K562 (cell line): ENCODE data around the gene ANXA1. TPM values are rescaled to one million over a fixed set of nuclear protein-coding genes. Genes with fewer than 3 reads are reported as not detected.

Experiments used
- ATAC-seq: fragments of 200-7000 bp; cut with Tn5 transposase; 3 replicates; pipeline ENCODE4 v1.9.1; 2020; ENCODE audit warnings: moderate library complexity
- Bru-seq: library from RNA; stranded (reverse); fragments of 400-500 nt; gene quantifications from one replicate; lab custom pipeline; 2021; lab: Mats Ljungman, UMichigan
- BruChase-seq, 2 experiments: library from RNA; stranded (reverse); fragments of 400-500 nt; gene quantifications; one replicate each; lab custom pipeline; 2021; lab: Mats Ljungman, UMichigan
- BruUV-seq: library from RNA; stranded (reverse); fragments of 400-500 nt; replicated peaks from 2 replicates; lab custom pipeline; 2021; lab: Mats Ljungman, UMichigan
- CTCF ChIA-PET: fragments of 300-600 bp; formaldehyde crosslinking; extraction: SDS; loops from one replicate; lab custom pipeline; 2021; ENCODE audit warnings: low intra/inter-chr PET ratio; lab: Yijun Ruan, JAX
- POLR2A ChIA-PET: fragments of 300-600, 350-650 bp; sonication (Branson Sonifier 250); formaldehyde crosslinking; extraction: SDS; loops from one replicate; lab custom pipeline; 2021; ENCODE audit warnings: antibody characterized with exemption, inconsistent platforms; lab: Yijun Ruan, JAX
- DNase-seq, 4 experiments: peaks; one replicate each; pipeline versions ENCODE4 v3.0.0 to v3.0.0-alpha.2; 2011 to 2018; ENCODE audit warnings: low spot score in 3 of 4, mixed read lengths in 3 of 4; ENCODE audit errors: extremely low read depth in 1 of 4
- FAIRE-seq: peaks from 2 replicates; lab custom pipeline; 2011; peaks lifted over from hg19 to GRCh38; lab: Jason Lieb, UNC
- H2AFZ ChIP-seq: 2 replicates; pipeline ENCODE4 v1.6.0; 2011; ENCODE audit warnings: low read depth, low read length, control low read depth, inconsistent platforms
- H3K27ac ChIP-seq: fragments of 200-600 bp; 3 replicates; pipeline ENCODE4 v1.8.0; 2011; ENCODE audit warnings: low read depth, mild to moderate bottlenecking, control low read depth, inconsistent platforms, low read length, moderate library complexity, mixed read lengths; ENCODE audit errors: extremely low read depth
- H3K27me3 ChIP-seq, 2 experiments: fragments of 300-600 bp in 1 of 2; 2 replicates in 1 of 2; 3 replicates in 1 of 2; pipeline versions ENCODE4 v1.6.0 to v1.8.0; 2011; ENCODE audit warnings: inconsistent platforms in 2 of 2, low read length in 2 of 2, mild to moderate bottlenecking in 1 of 2, mixed read lengths in 1 of 2, moderate library complexity in 1 of 2; ENCODE audit not compliant: control insufficient read depth in 2 of 2, insufficient read depth in 2 of 2
- H3K36me3 ChIP-seq: fragments of 300-600 bp; 3 replicates; pipeline ENCODE4 v1.8.0; 2011; ENCODE audit warnings: mild to moderate bottlenecking, low read length, inconsistent platforms; ENCODE audit not compliant: control insufficient read depth, insufficient read depth
- H3K4me1 ChIP-seq, 2 experiments: fragments of 200-600 bp in 1 of 2; replicated peaks in 1 of 2; 2 replicates in 1 of 2; 3 replicates in 1 of 2; pipeline versions ENCODE4 v1.5.1 to v1.8.0; 2011; ENCODE audit warnings: inconsistent platforms in 2 of 2, low read length in 2 of 2, mild to moderate bottlenecking in 1 of 2, mixed read lengths in 1 of 2, moderate library complexity in 1 of 2; ENCODE audit not compliant: control insufficient read depth in 2 of 2, insufficient read depth in 2 of 2
- H3K4me2 ChIP-seq: 2 replicates; pipeline ENCODE4 v1.6.1; 2011; ENCODE audit warnings: low read length, control low read depth, inconsistent platforms, mixed read lengths; ENCODE audit not compliant: insufficient read depth
- H3K4me3 ChIP-seq: fragments of 200-600 bp; sonication (generic), shearing (Covaris generic); 2 replicates; pipeline ENCODE4 v1.5.1; 2016; ENCODE audit warnings: control low read depth, inconsistent platforms
- H3K79me2 ChIP-seq: fragments of 200-600 bp; 3 replicates; pipeline ENCODE4 v1.8.0; 2011; ENCODE audit warnings: low read length, inconsistent platforms; ENCODE audit not compliant: control insufficient read depth, insufficient read depth
- H3K9ac ChIP-seq, 2 experiments: 2 replicates each; pipeline versions ENCODE4 v1.6.0 to v1.6.1; 2011; ENCODE audit warnings: low read depth in 2 of 2, low read length in 2 of 2, control low read depth in 1 of 2, inconsistent platforms in 1 of 2, mild to moderate bottlenecking in 1 of 2, mixed read lengths in 1 of 2; ENCODE audit not compliant: insufficient read depth in 1 of 2
- H3K9me1 ChIP-seq: one replicate; pipeline ENCODE4 v1.6.0; 2011; ENCODE audit warnings: inconsistent platforms, mild to moderate bottlenecking, low read length, moderate library complexity; ENCODE audit not compliant: control insufficient read depth, insufficient read depth
- H3K9me3 ChIP-seq: replicated peaks from 2 replicates; pipeline ENCODE4 v1.5.1; 2011; ENCODE audit warnings: low read depth, low read length, inconsistent platforms; ENCODE audit not compliant: control insufficient read depth, insufficient read depth
- H4K20me1 ChIP-seq: replicated peaks from 2 replicates; pipeline ENCODE4 v1.6.1; 2011; ENCODE audit warnings: low read length, inconsistent platforms, mixed read lengths; ENCODE audit not compliant: control insufficient read depth, insufficient read depth
- ARID2 ChIP-seq: fragments of 450-650 bp; IDR thresholded peaks from 2 replicates; pipeline ENCODE4 v1.6.1; 2017; ENCODE audit warnings: antibody characterized with exemption, mild to moderate bottlenecking
- BRCA1 ChIP-seq, 2 experiments: fragments of 450-650 bp in 1 of 2; sonication (generic) in 1 of 2; formaldehyde crosslinking in 1 of 2; IDR thresholded peaks; 2 replicates each; pipeline versions ENCODE4 v1.5.0 to v1.6.1; 2017 to 2020; ENCODE audit warnings: mild to moderate bottlenecking in 1 of 2, missing genetic modification reagents in 1 of 2
- FOSL1 ChIP-seq: fragments of 200-800 bp; sonication (Bioruptor generic); conservative IDR thresholded peaks from 2 replicates; pipeline ENCODE4 v1.6.1; 2016; ENCODE audit warnings: missing genetic modification characterization, missing compliant biosample characterization
- HDAC6 ChIP-seq: IDR thresholded peaks from 2 replicates; pipeline ENCODE4 v1.6.1; 2012; ENCODE audit warnings: low read depth, mild to moderate bottlenecking, control low read depth, inconsistent platforms, low read length, moderate library complexity
- ZNF384 ChIP-seq: IDR thresholded peaks from 2 replicates; pipeline ENCODE4 v1.6.1; 2012; ENCODE audit warnings: low read depth, low read length, improper control_type of control experiment
- WGBS: fragments of 100-300 bp; shearing (Covaris generic); methylation state at CpG from one replicate; pipeline ENCODE4 v1.1.6; 2016; ENCODE audit warnings: low coverage, mixed read lengths; ENCODE audit not compliant: insufficient coverage; ENCODE audit errors: missing lambda C conversion rate; 5-methylcytosine and 5-hydroxymethylcytosine counted together
- in situ Hi-C: fragments of 300-500 bp; cut with MboI; formaldehyde crosslinking; loops from 4 replicates; pipeline ENCODE4 v1.15.0; 2018; ENCODE audit warnings: inconsistent platforms, mixed read lengths
- intact Hi-C: fragments of 100-400 bp; cut with micrococcal nuclease; formaldehyde crosslinking; loops from 2 replicates; pipeline ENCODE4 v1.14.2; 2022
- long read RNA-seq, 3 experiments: library from polyadenylated mRNA in 2 of 3; library from RNA in 1 of 3; unstranded in 2 of 3; stranded (forward) in 1 of 3; transcript quantifications; one replicate each; pipeline ENCODE4 v2.0.0, GENCODE V29; 2019 to 2022
- polyA minus RNA-seq, 3 experiments: library from RNA; depleted of rRNA, polyadenylated mRNA; stranded (reverse); fragments of >200 nt; gene quantifications; 2 replicates each; pipeline ENCODE4 v1.2.3, GENCODE V29; 2011
- polyA plus RNA-seq, 8 experiments: library from polyadenylated mRNA; depleted of rRNA in 4 of 8; stranded (reverse) in 5 of 8; unstranded in 3 of 8; fragments of >200 nt; fragmentation: Nextera tagmentation in 2 of 8; fragmentation: Illumina TruSeq in 1 of 8; extraction: Ambion mirVana in 2 of 8; extraction: Trizol in 1 of 8; gene quantifications; 2 replicates each; pipeline versions ENCODE4 v1.2.1 to v1.2.3, GENCODE V29; 2011 to 2014; ENCODE audit warnings: inconsistent platforms in 1 of 8, missing spikeins in 1 of 8
- total RNA-seq, 7 experiments: library from RNA; depleted of rRNA in 6 of 7; stranded (reverse); fragments of >200 nt in 6 of 7; fragmentation: Illumina TruSeq in 2 of 7; extraction: Trizol in 2 of 7; gene quantifications; 2 replicates each; pipeline versions ENCODE4 v1.2.1 to v1.2.3, GENCODE V29; 2011 to 2021; ENCODE audit warnings: low replicate concordance in 1 of 7
- TF ChIP-seq, protein P1 (sequence below): fragments of 250-450 bp; sonication (Bioruptor Pico); IDR thresholded peaks from 2 replicates; pipeline ENCODE4 v1.5.0; 2020; ENCODE audit warnings: mild to moderate bottlenecking, borderline replicate concordance

ANXA1 gene
- total RNA-seq (2011; cell fraction: chromatin; rRNA removed; ENCODE audit: low replicate concordance) = 84.5 and 286 TPM in 2 replicates
- 63.2 and 89.4 TPM in 2 replicates for total RNA-seq (2011; cell fraction: nucleolus; rRNA removed)
- total RNA-seq (2011; cell fraction: nucleoplasm; rRNA removed) = 161 and 202 TPM in 2 replicates
- 395 and 406 TPM in 2 replicates for total RNA-seq (2014; rRNA removed)
- 699 and 816 TPM in 2 replicates for total RNA-seq (2014; rRNA removed; fragmentation: Illumina TruSeq; extraction: Trizol)
- 445 and 472 TPM in 2 replicates for total RNA-seq (2015; rRNA removed; fragmentation: Illumina TruSeq; extraction: Trizol)
- 407 and 423 TPM in 2 replicates for total RNA-seq (2021)
- 560 and 820 TPM in 2 replicates for polyA plus RNA-seq (2011; rRNA removed)
- 136 and 244 TPM in 2 replicates for polyA plus RNA-seq (2011; cell fraction: cytosol; rRNA removed)
- polyA plus RNA-seq (2011; cell fraction: nucleus; rRNA removed) = 168 and 258 TPM in 2 replicates
- polyA plus RNA-seq (2012) = 427 and 491 TPM in 2 replicates
- polyA plus RNA-seq (2014; fragmentation: Illumina TruSeq; extraction: Trizol) = 603 and 620 TPM in 2 replicates
- 1,000 to 10,000 TPM in 1 of 2 experiments, 100 to 1,000 TPM in 1; 940 to 1,298 TPM for polyA plus RNA-seq (2014; fragmentation: Nextera tagmentation; extraction: Ambion mirVana)
- polyA plus RNA-seq (2014; rRNA removed) = 529 and 544 TPM in 2 replicates
- polyA minus RNA-seq (2011; rRNA and poly(A)+ RNA removed) = 415 and 433 TPM in 2 replicates
- polyA minus RNA-seq (2011; cell fraction: cytosol; rRNA and poly(A)+ RNA removed) = 143 and 163 TPM in 2 replicates
- polyA minus RNA-seq (2011; cell fraction: nucleus; rRNA and poly(A)+ RNA removed) = 111 and 232 TPM in 2 replicates
- percentile 99 among the genes with signal in this experiment for Bru-seq, nascent RNA
- BruChase-seq, experiment 1, labeled RNA remaining after a 2-hour chase = percentile 98 among the genes with signal in this experiment
- percentile 98 among the genes with signal in this experiment for BruChase-seq, experiment 2, labeled RNA remaining after a 6-hour chase
- long read RNA-seq, experiment 1, transcript ANXA1-201 (13 exons, 1,509 nt) = major isoform, 1,112 of 1,203 reads
- long read RNA-seq, experiment 1, transcript ANXA1-202 (12 exons, 2,209 nt) = minor isoform, 16 of 1,203 reads
- long read RNA-seq, experiment 1, partial matches to known transcripts = 28 of 1,203 reads
- long read RNA-seq, experiment 1, other reads (novel, unspliced or antisense) = 45 of 1,203 reads
- long read RNA-seq, experiment 2, transcript ANXA1-202 (12 exons, 2,209 nt) = minor isoform, 24 of 226 reads
- long read RNA-seq, experiment 2, transcript ANXA1-201 (13 exons, 1,509 nt) = major isoform, 139 of 226 reads
- long read RNA-seq, experiment 2, partial matches to known transcripts = 39 of 226 reads
- long read RNA-seq, experiment 2, other reads (novel, unspliced or antisense) = 21 of 226 reads
- long read RNA-seq, experiment 3, transcript ANXA1-201 (13 exons, 1,509 nt) = major isoform, 921 of 989 reads
- long read RNA-seq, experiment 3, transcript ANXA1-202 (12 exons, 2,209 nt) = minor isoform, 20 of 989 reads
- long read RNA-seq, experiment 3, partial matches to known transcripts = 10 of 989 reads
- long read RNA-seq, experiment 3, other reads (novel, unspliced or antisense) = 38 of 989 reads

GRCh38 chr9:73151653-73152542 is at the start of gene ANXA1:
ANXA1 (plus strand) TSS chr9:73151865; CDS start chr9:73158536, 6,671 bp downstream.
- 0% methylated on average over 2 of the region's 2 CpGs for WGBS
- FAIRE-seq (peak; percentile 63), DNase-seq (peak in 3 of 4 experiments; percentile 9 to 69 (median 41)), ATAC-seq (peak; percentile 68)
- H3K4me1 ChIP-seq = peaks cover 8 to 31% of the 10 kb centered on the region in 2 experiments; a peak in 4 of 5 replicates
- H3K9me3 ChIP-seq = no peaks in the 10 kb centered on the region
- H3K4me2 ChIP-seq = peak within 1 kb of the TSS; percentile 92
- H3K27ac ChIP-seq = peak within 1 kb of the TSS; percentile 90
- no peaks in the 10 kb centered on the region for H3K27me3 ChIP-seq
- peak within 1 kb of the TSS; percentile 72 to 88 for H3K9ac ChIP-seq
- H3K79me2 ChIP-seq = peaks cover 64% of the 10 kb centered on the region
- intact Hi-C loops = loop anchor here (5.0 kb wide), 1 partner anchor 825 kb away; no protein-coding TSS in a partner anchor
- no peaks in the 10 kb centered on the region; the same call in 1 of the 2 replicates for H4K20me1 ChIP-seq
- CTCF ChIA-PET = no interaction called here
- POLR2A ChIA-PET = interaction anchor here (1.3 to 1.7 kb wide), 3 partner anchors 21 to 295 kb away, joined by 3 to 5 read pairs (median 4); no protein-coding TSS in a partner anchor
- in situ Hi-C loops = no loop called here
- peaks cover 29% of the 10 kb centered on the region for H3K36me3 ChIP-seq
- no peaks in the 10 kb centered on the region for H3K9me1 ChIP-seq
- H3K4me3 ChIP-seq = peak within 1 kb of the TSS; percentile 57
- H2AFZ ChIP-seq = peak within 1 kb of the TSS; percentile 84
- TSS peak; percentile 50 for BruUV-seq
- peak; percentile 22; the same call in 1 of the 2 replicates for TF ChIP-seq FOSL1 (tag)
- TF ChIP-seq, protein P1, sequence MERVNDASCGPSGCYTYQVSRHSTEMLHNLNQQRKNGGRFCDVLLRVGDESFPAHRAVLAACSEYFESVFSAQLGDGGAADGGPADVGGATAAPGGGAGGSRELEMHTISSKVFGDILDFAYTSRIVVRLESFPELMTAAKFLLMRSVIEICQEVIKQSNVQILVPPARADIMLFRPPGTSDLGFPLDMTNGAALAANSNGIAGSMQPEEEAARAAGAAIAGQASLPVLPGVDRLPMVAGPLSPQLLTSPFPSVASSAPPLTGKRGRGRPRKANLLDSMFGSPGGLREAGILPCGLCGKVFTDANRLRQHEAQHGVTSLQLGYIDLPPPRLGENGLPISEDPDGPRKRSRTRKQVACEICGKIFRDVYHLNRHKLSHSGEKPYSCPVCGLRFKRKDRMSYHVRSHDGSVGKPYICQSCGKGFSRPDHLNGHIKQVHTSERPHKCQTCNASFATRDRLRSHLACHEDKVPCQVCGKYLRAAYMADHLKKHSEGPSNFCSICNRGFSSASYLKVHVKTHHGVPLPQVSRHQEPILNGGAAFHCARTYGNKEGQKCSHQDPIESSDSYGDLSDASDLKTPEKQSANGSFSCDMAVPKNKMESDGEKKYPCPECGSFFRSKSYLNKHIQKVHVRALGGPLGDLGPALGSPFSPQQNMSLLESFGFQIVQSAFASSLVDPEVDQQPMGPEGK (CRISPR knock-in tag) = 0 out of 2 replicates have a peak, but pooled peaks have one; percentile 9
- no peak for TF ChIP-seq HDAC6
- TF ChIP-seq BRCA1 (IDR thresholded peaks at IDR 0.05) = no peak
- TF ChIP-seq BRCA1 (CRISPR knock-in tag; IDR thresholded peaks at IDR 0.05) = no peak
- TF ChIP-seq ARID2 = no peak
- no peak for TF ChIP-seq ZNF384
